ENCODE results near the gene TTC7B.

The TTC7B gene

GRCh38 chr14:90851327-90852036, 35.3 kb upstream of the TTC7B start:
- no peak for DNase-seq (ENCODE audit: low read depth)
- no peak overlapping the region for H3K4me3 ChIP-seq (ENCODE audit: low read depth, low read length)
- no peak for TF ChIP-seq CTCF (IDR thresholded peaks at IDR 0.05; ENCODE audit: low read depth, low read length, missing control alignments)

- no peak overlapping the region for H3K4me3 ChIP-seq (ENCODE audit: low read depth, low read length)
- DNase-seq (ENCODE audit: low read depth) = no peak
- TF ChIP-seq CTCF (IDR thresholded peaks at IDR 0.05; ENCODE audit: low read depth, low read length, missing control alignments) = no peak
These were observed 34.3 kb upstream of the TTC7B start for GRCh38 chr14:90850487-90850886.

GRCh38 chr14:90849787-90850444, 33.7 kb upstream of the TTC7B start:
- H3K4me3 ChIP-seq (ENCODE audit: low read depth, low read length) = no peak overlapping the region
- no peak for DNase-seq (ENCODE audit: low read depth)
- TF ChIP-seq CTCF (IDR thresholded peaks at IDR 0.05; ENCODE audit: low read depth, low read length, missing control alignments) = no peak

- DNase-seq (ENCODE audit: low read depth) = no peak
- H3K4me3 ChIP-seq (ENCODE audit: low read depth, low read length) = no peak overlapping the region
- TF ChIP-seq CTCF (IDR thresholded peaks at IDR 0.05; ENCODE audit: low read depth, low read length, missing control alignments) = no peak
These were observed 32.9 kb upstream of the TTC7B start for GRCh38 chr14:90848944-90849731.

GRCh38 chr14:90846511-90846910, 30.3 kb upstream of the TTC7B start:
- H3K4me3 ChIP-seq (ENCODE audit: low read depth, low read length) = no peak overlapping the region
- no peak for TF ChIP-seq CTCF (IDR thresholded peaks at IDR 0.05; ENCODE audit: low read depth, low read length, missing control alignments)
- DNase-seq (ENCODE audit: low read depth) = no peak

GRCh38 chr14:90844321-90844720, 28.1 kb upstream of the TTC7B start:
- no peak for DNase-seq (ENCODE audit: low read depth)
- H3K4me3 ChIP-seq (ENCODE audit: low read depth, low read length) = no peak overlapping the region
- no peak for TF ChIP-seq CTCF (IDR thresholded peaks at IDR 0.05; ENCODE audit: low read depth, low read length, missing control alignments)

All from GM12864 (cell line).